ENCODE results near the gene USP53. TPM values are rescaled to one million over a fixed set of nuclear protein-coding genes. Genes with fewer than 3 reads are reported as not detected.
"Not testable (repeated sequence)": the region's sequence is repeated elsewhere in the genome, so short reads cannot be mapped to it uniquely, and the experiment has no call there.

Gene USP53
- total and polyA plus RNA-seq, 4 donors = 17.4 to 54.4 (median 35.7) TPM

DNA sequence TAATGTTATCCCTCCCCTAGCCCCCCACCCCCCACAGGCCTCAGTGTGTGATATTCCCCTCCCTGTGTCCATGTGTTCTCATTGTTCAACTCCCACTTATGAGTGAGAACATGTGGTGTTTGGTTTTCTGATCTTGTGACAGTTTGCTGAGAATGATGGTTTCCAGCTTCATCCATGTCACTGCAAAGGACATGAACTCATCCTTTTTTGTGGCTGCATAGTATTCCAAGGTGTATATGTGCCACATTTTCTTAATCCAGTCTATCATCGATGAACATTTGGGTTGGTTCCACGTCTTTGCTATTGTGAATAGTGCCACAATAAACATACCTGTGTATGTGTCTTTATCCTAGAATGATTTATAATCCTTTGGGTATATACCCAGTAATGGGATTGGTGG, 38.5 kb downstream of the USP53 start:
- H3K36me3 ChIP-seq (ENCODE audit: control insufficient read depth, insufficient read depth, low read length); DNase-seq (ENCODE audit: low read depth in 4 of 6, low spot score in 6 of 6); H3K4me3 ChIP-seq (ENCODE audit: low read depth, low read length); H3K4me1 ChIP-seq (ENCODE audit: control insufficient read depth, insufficient read depth, low read length); H3K27me3 ChIP-seq (ENCODE audit: control insufficient read depth, insufficient read depth, low read length); H3K27ac ChIP-seq (ENCODE audit: low read depth, low read length); H3K9me3 ChIP-seq (ENCODE audit: control insufficient read depth, insufficient read depth, low read length): not testable (repeated sequence)
- no CpG with 5 or more reads among the region's 2 CpGs for WGBS (ENCODE audit: insufficient coverage)

DNA sequence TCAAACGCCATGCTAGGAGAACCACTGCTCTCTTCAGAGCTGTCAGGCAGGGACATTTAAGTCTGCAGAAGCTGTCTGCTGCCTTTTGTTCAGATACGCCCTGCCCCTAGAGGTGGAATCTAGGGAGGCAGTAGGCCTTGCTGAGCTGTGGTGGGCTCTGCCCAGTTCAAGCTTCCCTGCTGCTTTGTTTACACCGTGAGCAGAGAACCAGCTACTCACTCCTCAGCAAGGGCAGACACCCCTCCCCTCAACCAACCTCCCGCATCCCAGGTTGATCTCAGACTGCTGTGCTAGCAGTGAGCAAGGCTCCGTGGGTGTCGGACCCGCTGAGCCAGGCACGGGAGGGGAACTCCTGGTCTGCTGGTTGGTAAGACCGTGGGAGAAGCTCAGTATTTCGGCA, 42.7 kb downstream of the USP53 start:
- H3K27ac ChIP-seq (ENCODE audit: low read depth, low read length); H3K4me1 ChIP-seq (ENCODE audit: control insufficient read depth, insufficient read depth, low read length); H3K4me3 ChIP-seq (ENCODE audit: low read depth, low read length); H3K27me3 ChIP-seq (ENCODE audit: control insufficient read depth, insufficient read depth, low read length); H3K9me3 ChIP-seq (ENCODE audit: control insufficient read depth, insufficient read depth, low read length); DNase-seq (ENCODE audit: low read depth in 4 of 6, low spot score in 6 of 6); H3K36me3 ChIP-seq (ENCODE audit: control insufficient read depth, insufficient read depth, low read length): not testable (repeated sequence)
- 71% methylated on average over 8 of the region's 10 CpGs for WGBS (ENCODE audit: insufficient coverage)

DNA sequence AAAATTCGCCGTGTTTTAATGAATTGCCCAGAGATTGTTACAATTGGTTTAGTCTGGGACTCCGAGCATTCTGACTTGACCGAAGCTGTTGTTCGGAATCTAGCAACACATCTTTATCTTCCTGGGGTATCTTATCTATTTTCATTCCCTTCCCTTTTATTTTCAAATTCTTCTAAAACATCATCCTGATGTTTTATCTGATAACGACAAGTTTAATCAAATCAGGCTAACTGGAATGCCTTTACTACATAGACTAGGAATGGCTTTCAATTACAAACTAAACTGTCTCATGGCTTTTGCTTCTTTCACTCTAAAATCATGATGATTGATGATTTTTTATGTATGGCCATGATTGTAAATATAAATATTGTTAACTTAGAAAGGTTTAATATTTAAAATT, 48.0 kb downstream of the USP53 start:
- Histone ChIP-seq H3K27ac (ENCODE audit: low read depth, low read length) (no peak overlapping the region), H3K27me3 (ENCODE audit: control insufficient read depth, insufficient read depth, low read length) (no peaks in the 10 kb centered on the region), H3K4me1 (ENCODE audit: control insufficient read depth, insufficient read depth, low read length) (no peaks in the 10 kb centered on the region), H3K36me3 (ENCODE audit: control insufficient read depth, insufficient read depth, low read length) (peaks cover 1% of the 10 kb centered on the region), H3K4me3 (ENCODE audit: low read depth, low read length) (no peak overlapping the region), H3K9me3 (ENCODE audit: control insufficient read depth, insufficient read depth, low read length) (no peaks in the 10 kb centered on the region)
- no peak for DNase-seq (ENCODE audit: low read depth in 4 of 6, low spot score in 6 of 6)
- WGBS (ENCODE audit: insufficient coverage) = 100% methylated on average over 5 of the region's 6 CpGs

DNA sequence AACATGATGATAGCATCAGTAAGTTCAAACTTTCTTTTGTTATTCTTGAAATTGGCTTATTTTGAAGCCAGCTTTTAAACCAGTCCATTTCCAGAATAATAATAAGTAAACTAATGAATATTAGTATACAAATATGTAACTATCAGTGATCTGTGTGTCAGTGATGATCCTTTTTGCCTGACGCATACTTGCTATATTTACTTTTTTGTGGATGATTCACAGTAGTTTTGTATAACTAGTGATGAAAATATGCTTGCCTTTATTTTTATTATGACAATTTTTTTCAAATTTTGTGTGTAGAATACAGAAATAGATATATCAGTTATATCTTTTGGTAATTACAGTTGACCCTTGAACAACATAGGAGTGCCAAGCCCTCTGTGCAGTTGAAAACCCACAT, 49.5 kb downstream of the USP53 start:
- no CpG with 5 or more reads among the region's 1 CpG for WGBS (ENCODE audit: insufficient coverage)
- H3K27me3 ChIP-seq (ENCODE audit: control insufficient read depth, insufficient read depth, low read length) = no peaks in the 10 kb centered on the region
- no peak overlapping the region for H3K27ac ChIP-seq (ENCODE audit: low read depth, low read length)
- no peaks in the 10 kb centered on the region for H3K36me3 ChIP-seq (ENCODE audit: control insufficient read depth, insufficient read depth, low read length)
- DNase-seq (ENCODE audit: low read depth in 4 of 6, low spot score in 6 of 6) = no peak
- no peaks in the 10 kb centered on the region for H3K9me3 ChIP-seq (ENCODE audit: control insufficient read depth, insufficient read depth, low read length)
- H3K4me1 ChIP-seq (ENCODE audit: control insufficient read depth, insufficient read depth, low read length) = no peaks in the 10 kb centered on the region
- H3K4me3 ChIP-seq (ENCODE audit: low read depth, low read length) = no peak overlapping the region

DNA sequence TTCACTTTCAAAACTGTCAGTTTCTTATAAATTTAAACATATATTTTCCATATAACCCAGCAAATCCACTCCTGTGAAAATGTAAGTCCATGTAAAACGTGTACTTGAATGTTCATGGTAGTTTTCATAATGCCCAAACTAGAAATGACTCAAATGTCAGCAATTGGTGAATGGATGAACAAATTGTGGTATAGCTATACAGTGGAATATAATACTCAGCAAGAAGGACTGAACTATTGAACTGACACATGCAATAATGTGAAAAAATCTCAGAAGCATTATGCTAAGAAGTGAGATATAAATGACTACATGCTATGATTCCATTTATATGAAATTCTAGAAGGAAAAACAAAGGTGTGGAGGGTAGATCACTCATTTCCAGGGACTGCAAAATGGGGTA, 52.2 kb downstream of the USP53 start:
- DNase-seq (ENCODE audit: low read depth in 4 of 6, low spot score in 6 of 6) = no peak
- Histone ChIP-seq H3K4me3 (ENCODE audit: low read depth, low read length) (no peak overlapping the region), H3K9me3 (ENCODE audit: control insufficient read depth, insufficient read depth, low read length) (no peaks in the 10 kb centered on the region), H3K4me1 (ENCODE audit: control insufficient read depth, insufficient read depth, low read length) (no peaks in the 10 kb centered on the region), H3K27me3 (ENCODE audit: control insufficient read depth, insufficient read depth, low read length) (no peaks in the 10 kb centered on the region), H3K36me3 (ENCODE audit: control insufficient read depth, insufficient read depth, low read length) (no peaks in the 10 kb centered on the region), H3K27ac (ENCODE audit: low read depth, low read length) (no peak overlapping the region)
- WGBS (ENCODE audit: insufficient coverage) = no CpG with 5 or more reads among the region's 1 CpG

DNA sequence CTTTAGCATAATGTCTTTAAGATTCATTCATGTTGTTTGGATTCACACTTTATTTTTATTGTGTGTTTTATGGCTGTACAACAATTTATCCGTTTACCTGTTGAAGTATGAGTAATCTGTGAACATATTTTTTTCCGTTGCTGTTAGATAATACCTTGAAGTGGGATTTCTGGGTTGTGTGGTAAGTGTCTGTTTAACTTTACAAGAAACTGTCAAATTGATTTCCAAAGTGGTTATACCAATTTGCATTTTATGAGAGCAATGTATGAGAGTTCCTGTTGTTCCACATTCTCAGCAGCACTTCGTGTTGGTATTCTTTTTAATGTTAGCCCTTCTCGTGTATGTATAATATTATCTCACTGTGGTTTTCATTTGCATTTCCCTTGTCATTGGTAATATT, 53.6 kb downstream of the USP53 start:
- no CpG with 5 or more reads among the region's 4 CpGs for WGBS (ENCODE audit: insufficient coverage)
- no peaks in the 10 kb centered on the region for H3K9me3 ChIP-seq (ENCODE audit: control insufficient read depth, insufficient read depth, low read length)
- no peak overlapping the region for H3K4me3 ChIP-seq (ENCODE audit: low read depth, low read length)
- no peak overlapping the region for H3K27ac ChIP-seq (ENCODE audit: low read depth, low read length)
- DNase-seq (ENCODE audit: low read depth in 4 of 6, low spot score in 6 of 6) = no peak
- H3K36me3 ChIP-seq (ENCODE audit: control insufficient read depth, insufficient read depth, low read length) = no peaks in the 10 kb centered on the region
- H3K27me3 ChIP-seq (ENCODE audit: control insufficient read depth, insufficient read depth, low read length) = no peaks in the 10 kb centered on the region
- no peaks in the 10 kb centered on the region for H3K4me1 ChIP-seq (ENCODE audit: control insufficient read depth, insufficient read depth, low read length)

DNA sequence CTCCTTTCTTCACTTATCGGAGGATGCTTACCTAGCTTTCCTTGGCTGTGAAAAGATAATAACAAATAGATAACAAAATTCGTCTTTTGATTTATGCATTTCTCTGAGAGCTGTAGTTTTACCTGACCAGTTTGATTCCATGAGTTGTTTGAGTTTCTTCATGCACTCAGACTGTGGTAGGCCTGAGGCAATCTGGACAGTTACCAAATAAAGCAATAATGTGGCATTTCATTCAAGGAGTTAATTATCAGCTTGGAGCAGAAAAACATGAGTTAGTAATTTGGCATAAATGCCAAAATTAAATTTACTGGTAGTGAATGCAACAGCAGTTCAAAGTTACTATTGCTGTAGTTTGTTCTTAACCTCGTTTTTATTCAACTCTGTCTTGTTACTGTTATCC, 56.0 kb downstream of the USP53 start:
- H3K27me3 ChIP-seq (ENCODE audit: control insufficient read depth, insufficient read depth, low read length) = no peaks in the 10 kb centered on the region

DNA sequence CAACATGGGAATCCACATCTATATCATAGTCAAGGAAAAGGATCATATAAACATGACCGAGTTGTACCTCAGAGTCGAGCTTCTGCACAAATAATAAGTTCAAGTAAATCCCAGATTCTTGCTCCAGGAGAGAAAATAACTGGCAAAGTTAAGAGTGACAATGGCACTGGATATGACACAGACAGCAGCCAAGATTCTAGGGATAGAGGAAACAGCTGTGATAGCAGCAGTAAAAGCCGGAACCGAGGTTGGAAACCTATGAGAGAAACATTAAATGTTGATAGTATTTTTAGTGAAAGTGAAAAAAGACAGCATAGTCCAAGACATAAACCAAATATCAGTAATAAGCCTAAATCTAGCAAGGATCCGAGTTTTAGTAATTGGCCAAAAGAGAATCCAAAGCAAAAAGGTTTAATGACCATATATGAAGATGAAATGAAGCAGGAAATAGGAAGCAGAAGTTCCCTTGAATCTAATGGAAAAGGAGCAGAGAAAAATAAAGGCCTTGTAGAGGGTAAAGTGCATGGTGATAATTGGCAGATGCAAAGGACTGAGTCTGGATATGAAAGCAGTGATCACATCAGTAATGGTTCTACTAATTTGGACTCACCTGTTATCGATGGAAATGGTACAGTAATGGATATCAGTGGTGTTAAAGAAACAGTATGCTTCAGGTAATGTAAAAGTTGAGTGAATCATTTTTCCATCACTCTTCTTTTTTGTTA, 59.0 kb downstream of the USP53 start:
- no peak overlapping the region for H3K27ac ChIP-seq (ENCODE audit: low read depth, low read length)
- H3K36me3 ChIP-seq (ENCODE audit: control insufficient read depth, insufficient read depth, low read length) = no peaks in the 10 kb centered on the region
- H3K4me1 ChIP-seq (ENCODE audit: control insufficient read depth, insufficient read depth, low read length) = no peaks in the 10 kb centered on the region
- no peaks in the 10 kb centered on the region for H3K27me3 ChIP-seq (ENCODE audit: control insufficient read depth, insufficient read depth, low read length)
- no peak overlapping the region for H3K4me3 ChIP-seq (ENCODE audit: low read depth, low read length)
- no peaks in the 10 kb centered on the region for H3K9me3 ChIP-seq (ENCODE audit: control insufficient read depth, insufficient read depth, low read length)
- no peak for DNase-seq (ENCODE audit: low read depth in 4 of 6, low spot score in 6 of 6)
- WGBS (ENCODE audit: insufficient coverage) = no CpG with 5 or more reads among the region's 6 CpGs

More for the DNA sequence above, 56.0 kb downstream of the USP53 start:
- WGBS (ENCODE audit: insufficient coverage) = no CpG with 5 or more reads among the region's 3 CpGs
- Histone ChIP-seq H3K27ac (ENCODE audit: low read depth, low read length) (no peak overlapping the region), H3K4me1 (ENCODE audit: control insufficient read depth, insufficient read depth, low read length) (no peaks in the 10 kb centered on the region), H3K9me3 (ENCODE audit: control insufficient read depth, insufficient read depth, low read length) (no peaks in the 10 kb centered on the region), H3K36me3 (ENCODE audit: control insufficient read depth, insufficient read depth, low read length) (no peaks in the 10 kb centered on the region), H3K4me3 (ENCODE audit: low read depth, low read length) (no peak overlapping the region)
- DNase-seq (ENCODE audit: low read depth in 4 of 6, low spot score in 6 of 6) = no peak

DNA sequence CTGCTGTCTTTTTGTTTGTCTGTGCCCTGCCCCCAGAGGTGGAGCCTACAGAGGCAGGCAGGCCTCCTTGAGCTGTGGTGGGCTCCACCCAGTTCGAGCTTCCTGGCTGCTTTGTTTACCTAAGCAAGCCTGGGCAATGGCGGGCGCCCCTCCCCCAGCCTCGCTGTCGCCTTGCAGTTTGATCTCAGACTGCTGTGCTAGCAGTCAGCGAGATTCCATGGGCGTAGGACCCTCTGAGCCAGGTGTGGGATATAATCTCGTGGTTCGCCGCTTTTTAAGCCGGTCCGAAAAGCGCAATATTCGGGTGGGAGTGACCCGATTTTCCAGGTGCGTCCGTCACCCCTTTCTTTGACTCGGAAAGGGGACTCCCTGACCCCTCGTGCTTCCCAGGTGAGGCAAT, 67.0 kb downstream of the USP53 start:
- not testable (repeated sequence) for H3K4me3 ChIP-seq (ENCODE audit: low read depth, low read length)

DNA sequence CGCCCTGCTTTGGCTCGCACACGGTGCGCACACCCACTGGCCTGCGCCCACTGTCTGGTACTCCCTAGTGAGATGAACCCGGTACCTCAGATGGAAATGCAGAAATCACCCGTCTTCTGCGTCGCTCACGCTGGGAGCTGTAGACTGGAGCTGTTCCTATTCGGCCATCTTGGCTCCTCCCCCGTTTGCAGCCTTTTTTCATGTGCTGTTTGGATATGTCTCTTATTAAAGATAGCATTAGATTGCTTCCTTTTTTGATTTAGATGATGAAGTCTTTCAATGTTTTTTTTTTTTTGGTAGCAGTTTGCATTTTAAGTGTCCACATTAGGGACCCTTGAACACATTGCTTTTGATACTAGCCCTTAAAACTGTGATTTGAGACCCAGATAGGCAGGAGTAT, 67.4 kb downstream of the USP53 start:
- not testable (repeated sequence) for H3K9me3 ChIP-seq (ENCODE audit: control insufficient read depth, insufficient read depth, low read length); H3K27me3 ChIP-seq (ENCODE audit: control insufficient read depth, insufficient read depth, low read length); DNase-seq (ENCODE audit: low read depth in 4 of 6, low spot score in 6 of 6); H3K27ac ChIP-seq (ENCODE audit: low read depth, low read length); H3K4me3 ChIP-seq (ENCODE audit: low read depth, low read length); H3K4me1 ChIP-seq (ENCODE audit: control insufficient read depth, insufficient read depth, low read length); H3K36me3 ChIP-seq (ENCODE audit: control insufficient read depth, insufficient read depth, low read length)
- 99% methylated on average over 7 of the region's 12 CpGs for WGBS (ENCODE audit: insufficient coverage)

More for the DNA sequence above, 67.0 kb downstream of the USP53 start:
- not testable (repeated sequence) for H3K27ac ChIP-seq (ENCODE audit: low read depth, low read length); H3K27me3 ChIP-seq (ENCODE audit: control insufficient read depth, insufficient read depth, low read length); H3K4me1 ChIP-seq (ENCODE audit: control insufficient read depth, insufficient read depth, low read length); H3K36me3 ChIP-seq (ENCODE audit: control insufficient read depth, insufficient read depth, low read length); H3K9me3 ChIP-seq (ENCODE audit: control insufficient read depth, insufficient read depth, low read length); DNase-seq (ENCODE audit: low read depth in 4 of 6, low spot score in 6 of 6)
- WGBS (ENCODE audit: insufficient coverage) = 90% methylated on average over 6 of the region's 19 CpGs
